GM18505 (cell line): ENCODE results near the gene NSUN7.
"Not testable (repeated sequence)": the region's sequence is repeated elsewhere in the genome, so short reads cannot be mapped to it uniquely, and the experiment has no call there.

Source experiments
- ATAC-seq: cut with Tn5 transposase; IDR thresholded peaks from one replicate; pipeline ENCODE4 v1.9.1; 2021; ENCODE audit not compliant: unreplicated experiment
- POLR2A ChIP-seq: IDR thresholded peaks from 4 replicates; pipeline ENCODE4 v1.6.1; 2011; ENCODE audit warnings: borderline replicate concordance; ENCODE audit not compliant: insufficient read depth, insufficient read length; ENCODE audit errors: extremely low read depth

The NSUN7 gene

DNA sequence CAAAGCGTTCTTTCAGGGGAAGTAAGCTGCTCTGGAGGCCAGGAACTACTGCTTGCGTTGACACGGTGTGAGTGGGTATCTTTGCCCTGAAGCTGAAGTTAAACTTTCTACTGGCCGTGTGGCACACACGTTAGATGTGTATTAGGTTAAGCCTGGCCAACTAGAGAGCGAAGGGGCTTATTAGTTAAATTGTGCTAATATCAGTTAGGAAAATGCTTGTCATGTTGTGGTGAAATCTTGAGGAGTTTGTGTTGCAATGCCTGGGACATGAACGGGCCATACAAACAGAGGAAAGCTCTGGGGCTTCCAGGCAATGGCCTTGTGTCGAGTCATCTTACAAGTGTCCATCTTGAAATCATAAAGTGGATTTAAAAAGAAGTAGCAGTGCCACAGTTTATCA is 62.6 kb downstream of the NSUN7 start:
- no peak for ATAC-seq

DNA sequence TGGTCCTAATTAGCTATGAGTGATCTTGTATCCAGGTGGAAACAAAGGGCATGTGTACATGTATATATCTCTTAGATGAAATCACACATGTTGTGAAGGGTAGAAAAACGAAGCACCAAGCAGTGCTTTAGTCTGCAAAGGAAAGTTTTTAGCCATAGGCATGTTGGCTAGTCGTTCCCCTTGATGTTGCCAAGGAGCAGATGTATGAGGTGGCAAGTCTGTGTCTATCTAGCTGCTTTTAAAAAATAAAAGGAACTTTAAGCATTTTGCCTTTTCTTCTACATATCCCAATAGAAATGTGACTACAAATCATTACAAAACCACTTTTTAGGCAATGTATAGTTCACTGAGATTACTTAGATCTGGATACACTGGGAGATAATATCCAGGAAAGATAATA is 63.1 kb downstream of the NSUN7 start:
- no peak for ATAC-seq
- TF ChIP-seq POLR2A = no peak

More for the DNA sequence above, 62.6 kb downstream of the NSUN7 start:
- TF ChIP-seq POLR2A = no peak

DNA sequence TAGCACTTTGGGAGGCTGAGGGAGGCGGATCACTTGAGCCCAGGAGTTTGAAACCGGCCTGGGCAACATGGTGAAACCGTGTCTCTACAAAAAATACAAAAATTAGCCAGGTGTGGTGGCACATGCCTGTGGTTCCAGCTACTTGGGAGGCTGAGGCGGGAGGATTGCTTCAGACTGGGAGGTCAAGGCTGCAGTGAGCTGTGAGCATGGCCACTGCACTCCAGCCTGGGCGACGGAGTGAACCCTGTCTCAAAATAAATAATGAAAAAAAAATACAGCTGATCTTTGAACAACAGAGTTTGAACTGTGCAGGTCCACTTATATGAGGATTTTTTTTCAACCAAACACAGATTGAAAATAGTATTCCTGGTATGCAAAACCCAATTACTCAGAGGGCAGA is 67.4 kb downstream of the NSUN7 start:
- not testable (repeated sequence) for ATAC-seq

DNA sequence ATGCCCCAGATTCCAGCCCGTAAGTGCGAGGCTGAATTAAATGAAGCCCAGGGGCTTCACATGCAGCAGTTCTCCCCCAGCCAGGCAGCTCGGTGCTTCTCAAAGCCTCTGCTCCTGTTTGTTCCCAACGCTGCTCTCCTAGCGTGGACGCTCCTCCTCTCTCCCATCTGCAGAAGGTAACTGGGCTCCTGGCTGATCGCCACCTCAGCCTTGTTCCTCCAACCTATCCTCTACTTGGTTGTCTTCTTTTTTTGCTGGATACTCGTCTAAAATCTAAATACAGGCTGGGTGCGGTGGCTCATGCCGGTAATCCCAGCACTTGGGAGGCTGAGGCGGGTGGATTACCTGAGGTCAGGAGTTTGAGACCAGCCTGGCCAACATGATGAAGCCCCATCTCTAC is 70.3 kb downstream of the NSUN7 start:
- no peak for ATAC-seq
- TF ChIP-seq POLR2A = no peak

DNA sequence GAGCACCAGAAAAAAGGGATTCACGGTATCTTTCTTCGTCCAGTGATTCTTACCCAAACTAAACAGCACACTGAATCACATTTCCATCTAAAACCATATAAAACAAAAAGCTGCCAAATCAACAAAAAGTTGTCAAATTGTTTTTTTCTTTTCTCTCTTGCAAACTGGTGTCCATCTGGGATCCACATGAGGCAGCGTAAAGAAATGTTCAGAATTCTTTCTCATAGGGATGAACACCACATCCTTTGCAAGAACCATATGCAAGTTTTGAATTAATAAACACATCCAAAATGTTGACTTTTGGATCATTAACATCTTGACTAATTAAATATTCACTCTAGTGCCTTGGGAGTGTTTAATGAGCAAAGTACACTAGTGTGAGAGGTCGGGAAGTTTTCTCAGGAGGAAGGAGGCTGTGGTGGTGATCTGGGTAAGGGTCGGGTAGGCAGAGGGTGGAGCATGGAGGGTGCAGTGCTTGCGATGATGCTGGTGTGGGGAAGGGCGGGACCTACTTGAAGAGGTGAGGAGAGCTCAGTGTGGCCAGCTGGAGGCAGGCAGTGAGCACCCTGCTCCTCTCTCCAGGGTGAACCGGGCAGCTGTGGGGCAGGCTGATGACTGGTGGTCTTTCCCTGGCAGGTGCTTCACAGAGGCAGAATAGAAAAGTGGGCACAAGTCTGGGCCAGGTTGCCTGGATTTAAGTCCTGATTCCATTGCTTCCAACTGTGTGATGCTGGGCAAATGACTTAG is 72.8 kb downstream of the NSUN7 start:
- TF ChIP-seq POLR2A = no peak
- no peak for ATAC-seq

DNA sequence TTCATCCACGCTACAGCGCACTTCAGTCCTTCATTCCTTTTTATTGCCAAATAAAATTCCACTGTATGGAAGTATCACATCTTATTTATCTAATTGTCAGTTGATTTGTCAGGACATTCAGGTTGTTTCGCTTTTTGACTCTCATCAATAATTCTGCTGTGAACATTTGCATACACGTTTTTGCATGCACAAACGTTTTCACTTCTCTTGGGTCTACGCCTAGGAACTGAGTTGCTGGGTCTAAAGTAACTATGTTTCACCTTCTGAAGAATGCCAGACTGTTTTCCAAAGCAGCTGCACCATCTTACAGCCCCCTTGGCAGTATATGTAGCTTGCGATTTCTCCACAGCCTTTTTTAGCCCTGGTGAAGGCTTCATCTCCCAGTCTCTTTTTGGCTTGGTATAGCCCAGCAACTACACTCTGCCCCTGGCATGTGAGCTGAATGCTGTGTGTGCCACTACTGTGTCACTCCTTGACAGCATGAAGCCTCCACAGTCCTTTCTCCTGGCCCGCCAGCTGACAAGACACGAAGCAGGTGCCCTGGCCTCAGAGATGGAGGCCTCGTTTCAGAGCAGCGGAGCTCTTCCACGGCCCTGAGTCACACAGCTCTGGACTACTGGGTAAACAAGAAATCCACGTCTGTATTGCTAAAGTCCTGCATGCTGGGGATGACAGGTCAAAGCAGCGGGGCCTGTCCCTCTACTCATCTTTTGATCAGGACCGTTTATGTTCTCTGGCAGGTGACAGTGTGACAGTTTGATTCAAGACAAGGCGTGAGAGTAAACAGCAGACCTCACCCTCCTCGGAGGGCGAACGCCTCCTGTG is 75.5 kb downstream of the NSUN7 start:
- ATAC-seq = no peak
- TF ChIP-seq POLR2A = no peak

DNA sequence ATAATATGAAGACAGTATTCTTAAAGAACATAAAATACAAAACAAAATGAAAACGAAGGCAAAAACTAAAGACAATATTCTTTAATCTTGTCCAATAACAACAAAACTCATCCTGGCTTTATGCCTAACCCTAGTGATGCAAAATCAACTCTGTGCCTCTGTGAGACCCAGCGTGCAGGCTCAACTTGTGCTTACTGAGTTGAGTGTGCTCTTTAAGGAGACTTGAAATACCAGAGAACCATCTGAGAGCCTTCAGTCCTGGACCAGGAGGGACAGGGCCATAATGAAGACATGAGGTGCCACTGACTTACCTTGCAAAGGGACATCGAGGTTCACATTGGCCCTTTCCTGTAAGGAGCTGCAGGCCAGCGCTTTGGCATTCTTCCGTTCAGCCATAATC is 77.1 kb downstream of the NSUN7 start:
- ATAC-seq = no peak
- no peak for TF ChIP-seq POLR2A

DNA sequence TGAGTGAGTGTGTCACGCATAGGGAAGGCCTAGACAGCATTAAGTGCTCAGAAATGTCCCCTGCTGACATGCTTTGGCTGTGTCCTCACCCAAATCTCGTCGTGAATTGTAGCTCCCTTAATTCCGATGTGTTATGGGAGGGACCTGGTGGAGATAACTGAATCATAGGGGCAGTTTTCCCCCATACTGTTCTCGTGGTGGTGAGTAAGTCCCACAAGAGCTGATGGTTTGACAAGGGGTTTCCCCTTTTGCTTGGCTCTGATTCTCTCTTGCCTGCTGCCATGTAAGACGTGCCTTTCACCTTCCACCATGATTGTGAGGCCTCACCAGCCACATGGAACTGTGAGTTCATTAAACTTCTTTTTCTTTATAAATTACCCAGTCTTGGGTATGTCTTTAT is 78.0 kb downstream of the NSUN7 start:
- no peak for TF ChIP-seq POLR2A
- ATAC-seq = no peak

DNA sequence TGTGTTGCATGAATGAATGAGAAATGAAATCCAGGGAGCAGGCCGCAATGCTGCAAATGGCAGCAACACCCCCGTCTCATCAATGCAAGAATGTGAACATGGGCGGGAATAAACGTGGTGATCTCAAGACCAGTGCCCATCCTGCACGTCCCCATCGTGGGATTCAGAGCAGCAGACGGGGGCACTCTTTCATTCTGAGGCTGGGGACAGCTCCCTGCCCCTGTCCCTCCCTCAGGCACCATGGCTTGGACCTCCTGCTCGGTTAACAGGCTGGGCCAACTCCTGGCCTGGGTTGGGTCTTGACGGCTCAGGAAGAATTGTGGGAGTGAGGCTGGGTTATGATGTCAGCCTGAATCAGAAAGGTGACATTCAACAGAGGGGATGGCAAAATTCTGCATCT is 78.9 kb downstream of the NSUN7 start:
- no peak for TF ChIP-seq POLR2A
- no peak for ATAC-seq

DNA sequence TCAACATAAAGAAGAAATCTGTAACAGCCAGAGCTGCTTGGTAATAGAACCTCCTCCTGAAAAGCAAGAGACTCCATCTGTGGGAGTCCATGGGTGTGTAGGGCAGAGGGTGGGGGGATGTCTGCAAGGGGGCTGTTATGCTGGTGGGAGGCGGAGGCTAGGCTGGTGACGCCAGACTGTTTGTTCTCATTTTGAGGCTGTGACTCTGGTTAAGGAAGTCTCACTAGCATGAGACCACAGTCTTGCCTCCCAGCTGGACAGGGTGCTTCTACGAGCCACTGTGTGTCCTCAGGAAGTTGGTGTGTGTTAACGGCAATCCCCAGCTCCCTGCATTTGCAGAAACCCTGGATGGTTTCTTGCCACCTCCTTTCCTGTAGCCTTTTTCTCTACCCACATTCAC is 79.8 kb downstream of the NSUN7 start:
- no peak for TF ChIP-seq POLR2A
- ATAC-seq = no peak

DNA sequence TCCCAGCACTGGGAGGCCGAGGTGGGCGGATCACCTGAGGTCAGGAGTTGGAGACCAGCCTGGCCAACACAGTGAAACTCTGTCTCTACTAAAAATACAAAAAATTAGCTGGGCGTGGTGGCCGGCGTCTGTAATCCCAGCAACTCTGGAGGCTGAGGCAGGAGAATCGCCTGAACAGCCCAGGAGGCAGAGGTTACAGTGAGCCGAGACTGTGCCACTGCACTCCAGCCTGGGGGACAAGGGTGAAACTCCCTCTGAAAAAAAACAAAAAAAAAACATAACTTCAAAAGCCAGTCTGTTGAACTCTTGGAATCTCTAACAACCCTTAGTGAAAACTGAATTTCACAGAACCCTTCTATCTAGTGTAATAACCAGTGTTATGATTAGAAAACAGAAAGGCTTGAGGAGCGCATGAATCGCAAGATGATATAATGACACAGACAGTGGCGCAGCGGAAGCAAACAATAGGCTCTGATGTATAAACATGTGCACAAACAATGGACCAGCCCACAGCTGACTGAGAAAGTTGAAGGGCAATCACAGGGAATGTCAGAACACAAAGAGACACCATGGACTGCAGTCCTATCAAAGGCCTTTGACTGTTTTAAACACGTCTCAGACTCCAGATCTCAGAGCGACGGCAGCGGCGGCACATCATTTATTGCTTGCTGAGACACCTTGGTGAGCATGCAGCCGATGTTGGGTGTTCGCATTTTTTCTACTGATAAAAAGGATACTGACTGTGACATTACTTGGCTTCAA is 81.6 kb downstream of the NSUN7 start:
- no peak for TF ChIP-seq POLR2A
- no peak for ATAC-seq

DNA sequence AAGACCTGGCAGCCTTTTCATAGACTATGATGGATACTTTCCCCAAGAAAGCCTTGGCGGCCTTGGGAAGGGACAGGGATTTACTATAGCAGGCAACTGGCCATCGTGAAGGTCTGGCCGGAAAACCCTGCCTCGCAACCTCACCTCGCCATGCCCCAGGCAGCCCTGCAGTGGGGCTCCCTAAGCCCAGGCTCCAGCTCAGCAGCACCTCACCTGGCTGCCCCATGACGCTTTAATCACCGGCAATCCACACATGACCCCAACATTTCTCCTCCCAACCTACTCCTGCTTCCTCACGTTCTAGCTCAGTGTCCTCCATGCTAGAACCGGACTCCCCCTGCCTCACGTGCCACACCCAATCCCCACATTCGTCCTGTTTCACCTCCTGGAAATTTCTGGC is 82.4 kb downstream of the NSUN7 start:
- no peak for TF ChIP-seq POLR2A

DNA sequence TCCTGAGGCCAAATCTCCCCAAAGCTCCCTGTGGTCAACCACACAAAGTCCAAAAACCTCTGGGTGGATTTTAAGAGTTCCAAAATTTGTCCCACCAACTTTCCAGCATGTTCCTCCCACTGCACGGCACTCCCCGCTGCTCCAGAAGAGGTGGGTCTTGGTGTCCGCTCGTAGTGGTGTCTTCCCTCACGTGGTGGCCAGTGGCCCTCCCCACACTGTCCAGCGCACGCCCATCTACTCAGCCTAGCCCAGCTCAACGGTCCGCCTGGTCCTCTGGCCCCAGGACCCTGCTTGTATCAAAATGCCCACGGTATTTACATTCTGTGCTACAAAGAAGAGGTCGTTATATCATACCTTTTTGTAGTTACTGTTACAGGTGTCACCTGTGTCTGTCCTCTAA is 83.5 kb downstream of the NSUN7 start:
- no peak for ATAC-seq
- TF ChIP-seq POLR2A = no peak

More for the DNA sequence above, 82.4 kb downstream of the NSUN7 start:
- ATAC-seq = no peak

DNA sequence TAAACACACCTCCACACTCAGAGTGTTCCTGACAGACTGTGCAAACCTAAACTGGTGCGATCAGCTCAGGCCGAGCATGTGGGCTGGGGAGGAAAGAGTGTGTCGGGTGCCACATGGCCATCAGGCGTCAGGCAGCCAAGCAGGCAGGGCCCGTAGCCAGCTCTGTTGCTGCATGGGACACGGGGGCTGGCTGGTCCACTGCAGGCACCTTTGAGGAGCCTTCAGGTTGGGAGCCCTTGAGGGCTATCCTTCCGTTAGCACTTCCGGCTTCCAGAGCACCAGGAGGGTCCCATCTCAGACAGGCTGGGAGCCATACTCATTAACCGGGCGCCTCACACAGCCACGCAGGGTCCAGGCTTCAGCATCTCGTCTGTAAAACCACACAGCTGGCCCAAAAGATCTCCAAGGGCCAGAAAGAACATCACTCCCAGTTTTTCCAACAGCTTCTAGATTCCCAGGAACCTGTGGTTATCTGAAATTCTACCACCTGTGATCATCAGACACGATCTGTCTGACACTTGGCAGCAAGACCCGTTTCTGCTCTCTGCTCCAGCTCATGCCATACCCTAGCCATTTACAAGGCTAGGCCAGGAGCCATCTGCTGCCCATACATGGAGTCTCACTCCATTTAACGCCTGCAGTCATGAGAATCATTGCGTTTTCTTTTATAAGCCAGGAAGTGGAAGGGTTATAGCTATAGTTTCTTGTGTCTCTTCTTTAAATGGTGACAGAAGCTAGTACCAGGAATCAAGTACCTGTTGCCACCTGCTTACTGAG is 87.5 kb downstream of the NSUN7 start:
- ATAC-seq = no peak
- no peak for TF ChIP-seq POLR2A

DNA sequence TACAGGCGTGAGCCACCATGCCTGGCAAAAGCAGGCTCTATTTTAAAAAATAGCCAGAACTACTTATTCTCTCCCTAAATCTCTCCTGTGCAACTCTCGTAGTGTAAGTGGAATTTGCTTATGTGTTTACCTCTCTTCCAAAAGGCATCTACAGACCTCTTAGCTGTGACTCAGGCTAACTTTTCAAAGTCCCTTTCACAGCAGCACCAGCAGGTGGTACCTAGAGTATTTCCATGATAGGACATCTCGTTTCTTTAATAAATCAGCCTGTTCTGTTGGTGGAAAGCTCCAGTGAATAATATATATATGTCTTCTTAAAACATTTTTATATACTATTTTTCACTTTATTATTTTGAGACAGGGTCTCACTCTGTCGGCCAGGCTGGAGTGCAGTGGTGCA is 89.0 kb downstream of the NSUN7 start:
- TF ChIP-seq POLR2A = no peak
- no peak for ATAC-seq
